ENCODE data around the gene TMEM43. TPM values are rescaled to one million over a fixed set of nuclear protein-coding genes. Genes with fewer than 3 reads are reported as not detected.

The TMEM43 gene
- total and polyA plus RNA-seq, 4 donors: 44.3 to 104 (median 74.5) TPM

DNA sequence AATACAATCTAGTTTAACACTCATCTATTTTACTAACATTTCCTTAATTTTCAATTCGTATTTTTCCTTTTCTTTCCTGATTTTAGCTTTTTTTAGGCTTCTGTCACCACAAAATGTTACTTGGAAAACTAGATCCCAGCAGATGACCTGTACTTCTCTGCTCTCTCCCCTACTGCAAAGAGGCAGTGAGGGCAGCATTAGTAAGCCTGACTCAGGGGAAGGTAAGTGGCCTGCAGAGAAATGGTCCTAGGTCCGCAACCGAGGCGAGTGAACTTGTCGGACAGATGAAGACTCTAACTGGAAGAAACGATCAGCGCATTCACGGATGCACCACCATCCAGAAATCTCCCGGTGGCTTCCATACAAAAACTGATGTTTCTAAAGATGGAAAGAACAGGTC is 20.4 kb downstream of the TMEM43 start:
- DNase-seq (peak in 2 of 3 donors; percentile 13 to 30), ATAC-seq (ENCODE audit: insufficient read depth, low FRiP score) (no peak)
- Histone ChIP-seq H3K36me3 (ENCODE audit: control insufficient read depth in 4 of 4, insufficient read depth in 4 of 4, low read length in 4 of 4) (peaks cover 3 to 44% (median 22%) of the 10 kb centered on the region in 4 donors), H3K27me3 (ENCODE audit: control insufficient read depth in 3 of 3, insufficient read depth in 3 of 3, low read length in 2 of 3) (no peaks in the 10 kb centered on the region), H3K4me3 (no peak overlapping the region), H3K9me3 (ENCODE audit: control insufficient read depth in 4 of 4, insufficient read depth in 3 of 4, low read length in 3 of 4) (no peaks in the 10 kb centered on the region), H3K9ac (ENCODE audit: insufficient read depth in 1 of 2, low read length in 2 of 2) (peak overlapping the region in 1 of 2 donors; percentile 84), H3K4me1 (ENCODE audit: control insufficient read depth in 5 of 5, insufficient read depth in 5 of 5, low read length in 5 of 5) (peaks cover 6 to 27% (median 12%) of the 10 kb centered on the region in 5 donors), H3K27ac (ENCODE audit: low read depth in 1 of 2, low read length in 1 of 2) (peak overlapping the region in 1 of 2 donors; percentile 94)
- 92 to 94% methylated on average over 9 of the region's 9 CpGs for WGBS, 2 donors
- TF ChIP-seq, protein P1, sequence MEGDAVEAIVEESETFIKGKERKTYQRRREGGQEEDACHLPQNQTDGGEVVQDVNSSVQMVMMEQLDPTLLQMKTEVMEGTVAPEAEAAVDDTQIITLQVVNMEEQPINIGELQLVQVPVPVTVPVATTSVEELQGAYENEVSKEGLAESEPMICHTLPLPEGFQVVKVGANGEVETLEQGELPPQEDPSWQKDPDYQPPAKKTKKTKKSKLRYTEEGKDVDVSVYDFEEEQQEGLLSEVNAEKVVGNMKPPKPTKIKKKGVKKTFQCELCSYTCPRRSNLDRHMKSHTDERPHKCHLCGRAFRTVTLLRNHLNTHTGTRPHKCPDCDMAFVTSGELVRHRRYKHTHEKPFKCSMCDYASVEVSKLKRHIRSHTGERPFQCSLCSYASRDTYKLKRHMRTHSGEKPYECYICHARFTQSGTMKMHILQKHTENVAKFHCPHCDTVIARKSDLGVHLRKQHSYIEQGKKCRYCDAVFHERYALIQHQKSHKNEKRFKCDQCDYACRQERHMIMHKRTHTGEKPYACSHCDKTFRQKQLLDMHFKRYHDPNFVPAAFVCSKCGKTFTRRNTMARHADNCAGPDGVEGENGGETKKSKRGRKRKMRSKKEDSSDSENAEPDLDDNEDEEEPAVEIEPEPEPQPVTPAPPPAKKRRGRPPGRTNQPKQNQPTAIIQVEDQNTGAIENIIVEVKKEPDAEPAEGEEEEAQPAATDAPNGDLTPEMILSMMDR (IDR thresholded peaks at IDR 0.05; ENCODE audit: control extremely low read depth, extremely low read depth): no peak

DNA sequence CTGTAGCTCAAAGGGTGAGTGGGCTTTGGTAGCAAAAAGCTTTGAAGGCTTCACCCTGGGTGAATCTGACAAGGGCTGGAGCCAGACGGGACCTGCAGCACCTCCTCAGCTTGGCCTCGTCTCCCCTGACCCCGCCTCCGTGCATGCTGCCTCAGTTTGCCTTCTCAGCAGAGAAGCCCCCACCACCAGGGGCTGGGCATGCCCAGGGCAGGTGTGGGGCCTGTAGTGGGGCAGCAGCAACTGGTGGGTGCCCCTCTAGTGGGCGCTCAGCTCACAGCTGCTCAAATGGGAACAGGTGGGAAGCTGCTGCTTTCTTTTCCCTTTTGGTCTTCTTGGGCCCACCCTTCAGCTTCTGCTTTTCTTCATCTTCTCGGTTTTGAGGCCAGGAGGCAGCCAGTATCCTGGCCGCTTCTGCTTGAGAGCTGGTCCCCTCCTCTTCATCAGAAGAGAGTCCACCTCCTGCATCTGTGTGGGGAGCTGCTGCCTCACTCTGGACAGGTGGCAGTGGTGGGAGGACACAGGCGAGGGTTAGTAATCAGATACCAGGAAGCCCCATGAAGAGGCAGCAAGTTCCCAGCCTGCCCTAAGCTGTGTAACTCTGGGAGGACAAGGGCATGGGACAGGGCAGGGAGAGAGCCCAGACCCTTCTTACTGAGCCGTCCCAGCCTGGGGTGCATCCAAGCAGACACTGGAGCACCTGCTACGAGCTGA is 21.0 kb downstream of the TMEM43 start:
- peak in 1 of 3 donors; percentile 11 for DNase-seq
- peak overlapping the region in 1 of 2 donors; percentile 94 for H3K27ac ChIP-seq (ENCODE audit: low read depth in 1 of 2, low read length in 1 of 2)
- peaks cover 6 to 27% (median 10%) of the 10 kb centered on the region in 5 donors for H3K4me1 ChIP-seq (ENCODE audit: control insufficient read depth in 5 of 5, insufficient read depth in 5 of 5, low read length in 5 of 5)
- H3K36me3 ChIP-seq (ENCODE audit: control insufficient read depth in 4 of 4, insufficient read depth in 4 of 4, low read length in 4 of 4): peaks cover 0 to 38% (median 21%) of the 10 kb centered on the region in 4 donors
- no peak overlapping the region for H3K4me3 ChIP-seq
- WGBS, 2 donors: 84 to 89% methylated on average over 10 of the region's 10 CpGs
- no peak for ATAC-seq (ENCODE audit: insufficient read depth, low FRiP score)
- no peak overlapping the region for H3K9ac ChIP-seq (ENCODE audit: insufficient read depth in 1 of 2, low read length in 2 of 2)
- TF ChIP-seq, protein P1 (IDR thresholded peaks at IDR 0.05; ENCODE audit: control extremely low read depth, extremely low read depth): no peak
- H3K9me3 ChIP-seq (ENCODE audit: control insufficient read depth in 4 of 4, insufficient read depth in 3 of 4, low read length in 3 of 4): no peaks in the 10 kb centered on the region
- no peaks in the 10 kb centered on the region for H3K27me3 ChIP-seq (ENCODE audit: control insufficient read depth in 3 of 3, insufficient read depth in 3 of 3, low read length in 2 of 3)

DNA sequence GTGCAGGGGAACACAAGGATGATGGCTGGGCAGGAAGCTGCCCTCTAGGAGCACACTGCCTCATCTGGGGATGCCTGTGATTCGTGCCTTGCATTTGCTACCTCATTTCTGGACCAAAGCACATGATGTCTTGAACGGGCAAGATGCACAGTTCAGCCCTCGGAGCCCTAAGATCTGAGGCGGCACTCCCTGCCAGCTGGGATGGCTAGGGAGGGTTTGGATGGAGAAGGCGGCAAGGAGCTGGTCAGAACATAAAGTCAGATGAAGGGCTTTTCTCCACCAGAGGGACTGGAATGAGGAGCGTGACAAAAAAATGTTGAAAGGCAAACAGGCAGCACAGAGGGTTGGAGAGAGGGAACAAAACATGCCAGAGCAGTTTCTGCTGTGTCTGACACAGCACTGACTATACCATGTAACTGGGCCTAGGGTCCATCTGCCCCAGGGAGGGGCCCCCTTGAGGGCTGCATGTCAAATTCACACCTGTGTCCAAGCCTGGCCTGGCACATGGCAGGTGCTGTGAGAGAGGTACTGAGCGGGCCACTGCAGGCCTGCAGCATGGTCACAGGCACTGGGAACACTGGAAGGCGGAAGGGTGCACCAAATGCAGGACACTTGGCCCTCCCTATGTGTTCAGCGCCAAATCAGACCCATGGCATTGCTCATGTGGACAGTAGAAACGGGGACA is 21.7 kb downstream of the TMEM43 start:
- 88 to 92% methylated on average over 10 of the region's 10 CpGs for WGBS, 2 donors
- Histone ChIP-seq H3K4me3 (no peak overlapping the region), H3K9ac (ENCODE audit: insufficient read depth in 1 of 2, low read length in 2 of 2) (no peak overlapping the region), H3K4me1 (ENCODE audit: control insufficient read depth in 5 of 5, insufficient read depth in 5 of 5, low read length in 5 of 5) (peaks cover 6 to 27% (median 10%) of the 10 kb centered on the region in 5 donors), H3K9me3 (ENCODE audit: control insufficient read depth in 4 of 4, insufficient read depth in 3 of 4, low read length in 3 of 4) (no peaks in the 10 kb centered on the region), H3K27me3 (ENCODE audit: control insufficient read depth in 3 of 3, insufficient read depth in 3 of 3, low read length in 2 of 3) (no peaks in the 10 kb centered on the region), H3K27ac (ENCODE audit: low read depth in 1 of 2, low read length in 1 of 2) (peak overlapping the region in 1 of 2 donors; percentile 94), H3K36me3 (ENCODE audit: control insufficient read depth in 4 of 4, insufficient read depth in 4 of 4, low read length in 4 of 4) (peaks cover 0 to 36% (median 19%) of the 10 kb centered on the region in 4 donors)
- ATAC-seq (ENCODE audit: insufficient read depth, low FRiP score) (no peak), DNase-seq (peak in 1 of 3 donors; percentile 6)
- TF ChIP-seq, protein P1 (IDR thresholded peaks at IDR 0.05; ENCODE audit: control extremely low read depth, extremely low read depth): no peak

Data from lung (tissue), 12 donors.